ENCODE measurements around the gene CHD6. TPM values are rescaled to one million over a fixed set of nuclear protein-coding genes. Genes with fewer than 3 reads are reported as not detected.

The CHD6 gene
- total RNA-seq, 2 experiments from 2014 or later, result 39.4 to 42.5 TPM

DNA sequence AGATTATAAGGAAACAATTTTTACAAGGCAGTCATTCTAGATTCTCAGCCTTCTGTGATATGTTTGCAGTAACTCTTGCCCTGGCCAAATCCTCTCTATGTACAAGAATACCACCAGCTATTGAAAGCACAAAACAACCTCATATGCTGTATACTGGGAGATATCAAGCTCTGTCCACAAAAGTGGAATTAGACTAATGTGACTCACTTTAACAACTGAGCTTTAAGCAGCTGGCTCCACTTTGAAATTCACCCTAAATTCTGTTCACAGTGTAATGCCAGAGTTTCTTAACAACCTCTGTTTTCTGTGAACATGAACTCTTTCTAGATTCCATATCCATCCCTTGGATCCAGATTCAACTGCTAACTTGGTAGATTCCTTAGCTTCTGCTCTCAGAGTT lies 47.6 kb downstream of the CHD6 start:
- DNase-seq, result no peak
- Mint-ChIP-seq H3K9me3 (peaks cover 17% of the 10 kb centered on the region), H3K36me3 (ENCODE audit: low read depth) (peaks cover 8% of the 10 kb centered on the region), H3K27me3 (no peaks in the 10 kb centered on the region), H3K4me1 (peaks cover 14% of the 10 kb centered on the region), H3K4me3 (no peak overlapping the region), H3K27ac (no peak overlapping the region)
- POLR2A ChIA-PET, result interaction anchor here (0.6 kb wide), 1 partner anchor 638 kb away, joined by 12 read pairs; no protein-coding TSS in a partner anchor
- CTCF ChIA-PET, result interaction anchor here (0.5 to 0.7 kb wide), 2 partner anchors 242 to 632 kb away, joined by 3 to 4 read pairs; no protein-coding TSS in a partner anchor

- H3K4me1 Mint-ChIP-seq, result no peaks in the 10 kb centered on the region
- H3K27me3 Mint-ChIP-seq, result no peaks in the 10 kb centered on the region
- H3K36me3 Mint-ChIP-seq (ENCODE audit: low read depth), result peaks cover 8% of the 10 kb centered on the region
- no peak overlapping the region for H3K27ac Mint-ChIP-seq
- ChIA-PET CTCF (no interaction called here), POLR2A (no interaction called here)
- no peak overlapping the region for H3K4me3 Mint-ChIP-seq
- no peak for DNase-seq
- peaks cover 9% of the 10 kb centered on the region for H3K9me3 Mint-ChIP-seq
Measured at GRCh38 chr20:41567615-41568014, 50.6 kb downstream of the CHD6 start.

DNA sequence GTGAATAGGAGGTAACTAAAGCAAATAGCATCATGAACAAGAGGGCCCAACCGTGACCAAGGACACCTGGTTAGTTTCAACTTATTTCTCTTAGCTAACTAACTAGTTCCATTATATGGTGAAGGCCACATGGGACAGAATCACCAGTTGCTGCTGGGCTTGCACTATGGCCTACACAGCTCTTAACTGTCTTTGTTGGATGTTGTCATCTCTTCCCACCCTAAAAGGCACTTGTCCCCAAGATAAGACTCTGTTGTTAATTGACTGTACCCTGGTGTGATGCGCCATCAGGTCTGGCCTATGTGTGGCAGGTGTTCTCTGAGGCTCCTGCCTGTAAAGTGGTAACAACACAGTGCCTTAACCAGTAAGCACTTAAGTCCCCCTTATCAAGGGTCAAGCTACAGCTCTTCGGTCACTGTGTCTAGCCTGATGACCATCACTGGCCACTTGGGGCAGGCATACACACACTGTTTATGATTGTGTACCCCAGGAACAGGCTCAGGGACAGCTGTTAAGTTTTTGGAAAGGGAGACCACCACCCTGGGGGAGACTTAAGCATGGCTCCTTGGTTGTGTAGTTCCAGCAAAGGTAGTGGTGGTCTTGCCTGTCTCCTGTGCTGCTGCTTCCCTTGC lies 51.2 kb downstream of the CHD6 start:
- Mint-ChIP-seq H3K4me1 (no peaks in the 10 kb centered on the region), H3K27me3 (no peaks in the 10 kb centered on the region), H3K27ac (no peak overlapping the region), H3K36me3 (ENCODE audit: low read depth) (peaks cover 8% of the 10 kb centered on the region), H3K4me3 (no peak overlapping the region), H3K9me3 (peaks cover 9% of the 10 kb centered on the region)
- ChIA-PET POLR2A (no interaction called here), CTCF (no interaction called here)
- DNase-seq, result no peak

DNA sequence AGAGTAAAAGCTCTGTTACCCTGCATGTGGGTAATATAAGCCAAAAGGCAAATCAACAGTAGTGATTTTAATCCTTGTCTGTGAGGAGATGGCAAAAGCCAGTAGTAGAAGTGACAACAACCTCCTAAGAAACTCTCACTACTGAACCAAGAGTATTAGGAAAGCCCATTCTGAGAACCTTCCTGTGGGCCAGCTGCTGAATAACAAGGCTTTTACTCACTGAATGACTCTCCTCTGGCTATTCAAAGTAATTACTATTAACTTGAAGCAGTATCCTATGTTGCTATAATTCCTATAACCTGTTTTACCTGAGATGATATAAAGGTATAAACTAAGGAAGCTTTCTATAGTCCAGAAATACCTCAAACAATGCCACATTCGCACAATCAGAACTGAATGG lies 55.1 kb downstream of the CHD6 start:
- Mint-ChIP-seq H3K36me3 (ENCODE audit: low read depth) (peaks cover 15% of the 10 kb centered on the region), H3K4me1 (peaks cover 6% of the 10 kb centered on the region), H3K27me3 (no peaks in the 10 kb centered on the region), H3K9me3 (peaks cover 9% of the 10 kb centered on the region), H3K27ac (no peak overlapping the region), H3K4me3 (no peak overlapping the region)
- no peak for DNase-seq
- POLR2A ChIA-PET, result no interaction called here
- CTCF ChIA-PET, result no interaction called here

GRCh38 chr20:41560970-41561369 lies 57.2 kb downstream of the CHD6 start:
- CTCF ChIA-PET, result no interaction called here
- peaks cover 16% of the 10 kb centered on the region for H3K9me3 Mint-ChIP-seq
- H3K4me3 Mint-ChIP-seq, result no peak overlapping the region
- H3K27ac Mint-ChIP-seq, result no peak overlapping the region
- peaks cover 6% of the 10 kb centered on the region for H3K4me1 Mint-ChIP-seq
- H3K27me3 Mint-ChIP-seq, result no peaks in the 10 kb centered on the region
- no peak for DNase-seq
- POLR2A ChIA-PET, result interaction anchor here (0.6 kb wide), 1 partner anchor 43 kb away, joined by 3 read pairs; no protein-coding TSS in a partner anchor
- peaks cover 17% of the 10 kb centered on the region for H3K36me3 Mint-ChIP-seq (ENCODE audit: low read depth)

GRCh38 chr20:41559658-41560057 lies 58.5 kb downstream of the CHD6 start:
- no peak for DNase-seq
- H3K36me3 Mint-ChIP-seq (ENCODE audit: low read depth), result peaks cover 11% of the 10 kb centered on the region
- peaks cover 11% of the 10 kb centered on the region for H3K9me3 Mint-ChIP-seq
- ChIA-PET CTCF (no interaction called here), POLR2A (no interaction called here)
- H3K27ac Mint-ChIP-seq, result no peak overlapping the region
- no peaks in the 10 kb centered on the region for H3K27me3 Mint-ChIP-seq
- no peak overlapping the region for H3K4me3 Mint-ChIP-seq
- peaks cover 6% of the 10 kb centered on the region for H3K4me1 Mint-ChIP-seq

- ChIA-PET CTCF (no interaction called here), POLR2A (no interaction called here)
- Mint-ChIP-seq H3K9me3 (peaks cover 12% of the 10 kb centered on the region), H3K27ac (no peak overlapping the region), H3K4me3 (no peak overlapping the region), H3K27me3 (no peaks in the 10 kb centered on the region), H3K36me3 (ENCODE audit: low read depth) (peaks cover 17% of the 10 kb centered on the region), H3K4me1 (no peaks in the 10 kb centered on the region)
- no peak for DNase-seq
Measured at GRCh38 chr20:41553142-41553879, 64.9 kb downstream of the CHD6 start.

DNA sequence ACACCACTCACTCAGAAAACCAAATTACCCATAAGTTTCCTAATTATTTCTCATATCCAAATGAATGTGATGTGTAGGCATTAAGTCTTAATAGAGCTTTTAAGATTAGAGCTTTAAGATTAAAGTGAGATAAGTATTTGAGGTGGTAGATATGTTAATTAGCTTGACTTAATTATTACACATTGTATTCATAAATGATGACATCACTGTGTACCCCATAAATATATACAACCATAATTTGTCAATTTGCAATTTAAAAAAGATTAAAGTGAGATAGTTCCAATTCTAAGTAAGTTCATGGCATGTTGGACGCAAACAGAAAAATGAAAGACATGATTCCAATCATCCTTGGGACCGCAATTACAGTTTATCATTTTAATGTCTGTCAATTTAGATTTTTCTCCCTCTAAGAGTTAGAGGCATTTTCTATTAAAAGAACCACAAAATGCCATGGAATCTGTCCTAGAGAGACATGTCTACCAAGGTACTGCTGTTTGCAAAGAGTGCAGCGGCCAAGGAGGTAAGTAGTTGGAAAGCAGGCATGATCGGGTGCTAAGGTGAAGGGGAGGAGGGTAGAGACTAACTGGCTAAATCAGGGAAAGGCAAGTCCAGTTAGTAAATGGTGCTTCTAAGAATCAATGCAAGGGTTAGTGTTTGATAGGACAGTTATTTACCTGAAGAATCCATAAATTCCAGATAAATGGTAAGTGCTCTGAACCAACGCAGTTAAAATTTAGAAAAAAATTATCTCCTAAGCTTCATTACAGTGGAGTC lies 65.7 kb downstream of the CHD6 start:
- CTCF ChIA-PET, result no interaction called here
- H3K36me3 Mint-ChIP-seq (ENCODE audit: low read depth), result peaks cover 17% of the 10 kb centered on the region
- H3K27ac Mint-ChIP-seq, result no peak overlapping the region
- H3K27me3 Mint-ChIP-seq, result no peaks in the 10 kb centered on the region
- no peak for DNase-seq
- H3K4me3 Mint-ChIP-seq, result no peak overlapping the region
- H3K9me3 Mint-ChIP-seq, result peaks cover 14% of the 10 kb centered on the region
- H3K4me1 Mint-ChIP-seq, result no peaks in the 10 kb centered on the region
- POLR2A ChIA-PET, result no interaction called here

GRCh38 chr20:41551011-41551705 lies 67.0 kb downstream of the CHD6 start:
- Mint-ChIP-seq H3K27me3 (no peaks in the 10 kb centered on the region), H3K4me1 (no peaks in the 10 kb centered on the region), H3K36me3 (ENCODE audit: low read depth) (peaks cover 14% of the 10 kb centered on the region), H3K27ac (no peak overlapping the region), H3K4me3 (no peak overlapping the region), H3K9me3 (peaks cover 7% of the 10 kb centered on the region)
- CTCF ChIA-PET, result no interaction called here
- POLR2A ChIA-PET, result no interaction called here
- no peak for DNase-seq

DNA sequence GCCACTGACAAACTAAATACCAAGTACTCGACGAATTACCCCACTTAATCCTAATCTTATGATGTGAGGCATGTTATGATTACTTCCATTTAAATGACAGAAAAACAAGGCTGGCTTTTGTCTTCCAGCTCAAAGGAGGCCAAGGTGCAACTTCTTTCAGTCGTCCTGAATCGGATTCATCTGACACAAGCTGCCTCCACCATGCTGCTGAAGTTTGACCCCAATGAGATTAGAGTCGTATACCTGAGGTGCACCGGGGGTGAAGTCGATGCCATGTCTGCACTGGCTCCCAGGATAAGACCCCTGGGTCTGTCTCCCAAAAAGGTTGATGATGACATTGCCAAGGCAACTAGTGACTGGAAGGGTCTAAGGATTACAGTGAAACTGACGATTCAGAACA lies 71.0 kb downstream of the CHD6 start:
- no peak for DNase-seq

DNA sequence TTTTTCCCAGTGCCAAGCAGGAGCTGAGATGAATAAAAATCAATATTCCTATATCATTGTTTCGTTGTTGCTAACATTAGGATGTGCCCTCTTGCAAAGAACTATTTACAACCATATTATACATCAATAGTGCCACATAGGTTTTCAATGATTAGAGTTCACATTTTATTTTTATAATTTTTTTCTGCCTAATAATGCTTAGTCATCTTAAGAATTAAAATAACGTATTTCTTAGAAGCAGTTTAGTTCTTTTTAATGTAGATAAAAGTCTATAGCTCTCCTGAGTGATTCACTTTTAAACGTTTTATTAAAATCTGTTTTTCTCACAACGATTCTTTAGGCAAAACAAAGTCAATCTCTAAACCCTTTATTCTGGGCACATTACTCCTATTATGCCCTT lies 71.6 kb downstream of the CHD6 start:
- H3K4me3 Mint-ChIP-seq, result no peak overlapping the region
- POLR2A ChIA-PET, result no interaction called here
- CTCF ChIA-PET, result no interaction called here

More for the DNA sequence above, 71.0 kb downstream of the CHD6 start:
- Mint-ChIP-seq H3K36me3 (ENCODE audit: low read depth) (peaks cover 9% of the 10 kb centered on the region), H3K4me1 (no peaks in the 10 kb centered on the region), H3K27me3 (no peaks in the 10 kb centered on the region), H3K9me3 (peaks cover 7% of the 10 kb centered on the region), H3K4me3 (no peak overlapping the region), H3K27ac (no peak overlapping the region)
- POLR2A ChIA-PET, result no interaction called here
- CTCF ChIA-PET, result no interaction called here

DNA sequence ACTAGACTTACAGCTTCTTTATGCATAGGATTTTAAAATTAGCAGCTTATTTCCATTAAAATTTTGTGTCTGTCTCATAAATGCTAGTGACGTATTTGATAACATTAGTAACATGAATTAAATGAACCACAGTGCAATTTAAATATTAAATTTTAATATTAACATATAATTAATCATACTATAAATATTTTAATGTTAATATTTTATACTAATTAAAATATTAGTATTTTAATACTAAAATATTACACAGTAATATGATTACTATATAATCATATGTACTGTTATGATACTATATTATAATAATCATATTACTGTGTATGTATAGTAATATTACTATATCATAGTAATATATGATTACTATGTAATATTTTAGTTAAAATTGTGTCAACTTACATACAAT lies 73.7 kb downstream of the CHD6 start:
- no peak for DNase-seq
- no peak overlapping the region for H3K27ac Mint-ChIP-seq
- H3K9me3 Mint-ChIP-seq, result peaks cover 3% of the 10 kb centered on the region
- ChIA-PET POLR2A (no interaction called here), CTCF (interaction anchor here (0.7 kb wide), 1 partner anchor 9 kb away, joined by 3 read pairs; no protein-coding TSS in a partner anchor)
- H3K36me3 Mint-ChIP-seq (ENCODE audit: low read depth), result no peaks in the 10 kb centered on the region
- H3K4me1 Mint-ChIP-seq, result no peaks in the 10 kb centered on the region
- H3K4me3 Mint-ChIP-seq, result no peak overlapping the region
- no peaks in the 10 kb centered on the region for H3K27me3 Mint-ChIP-seq

More for the DNA sequence above, 71.6 kb downstream of the CHD6 start:
- peaks cover 7% of the 10 kb centered on the region for H3K9me3 Mint-ChIP-seq
- no peak overlapping the region for H3K27ac Mint-ChIP-seq
- no peaks in the 10 kb centered on the region for H3K4me1 Mint-ChIP-seq
- DNase-seq, result no peak
- H3K27me3 Mint-ChIP-seq, result no peaks in the 10 kb centered on the region
- H3K36me3 Mint-ChIP-seq (ENCODE audit: low read depth), result peaks cover 9% of the 10 kb centered on the region

DNA sequence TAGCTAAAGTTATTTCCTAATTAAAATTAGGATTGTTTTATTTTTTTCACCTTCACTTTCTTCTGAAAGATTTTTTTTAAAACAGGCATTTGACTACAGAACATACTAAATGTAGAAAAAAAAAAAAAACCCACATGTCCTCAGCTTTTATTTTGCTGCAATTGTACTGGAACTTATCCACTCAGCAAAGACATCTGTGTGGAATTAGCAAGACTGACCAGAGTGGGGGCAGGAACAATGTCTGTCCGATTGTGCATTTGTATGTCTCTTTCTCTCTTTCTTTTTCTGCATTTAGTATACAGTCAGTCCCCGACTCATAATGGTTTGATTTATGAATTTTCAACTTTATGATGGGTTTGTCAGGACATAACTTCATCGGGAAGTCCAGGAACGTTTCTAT lies 77.3 kb downstream of the CHD6 start:
- no peaks in the 10 kb centered on the region for H3K4me1 Mint-ChIP-seq
- no peak for DNase-seq
- peaks cover 3% of the 10 kb centered on the region for H3K9me3 Mint-ChIP-seq
- ChIA-PET POLR2A (no interaction called here), CTCF (no interaction called here)
- H3K27me3 Mint-ChIP-seq, result no peaks in the 10 kb centered on the region
- peaks cover 11% of the 10 kb centered on the region for H3K36me3 Mint-ChIP-seq (ENCODE audit: low read depth)
- no peak overlapping the region for H3K27ac Mint-ChIP-seq
- no peak overlapping the region for H3K4me3 Mint-ChIP-seq

Measured in activated CD4-positive, alpha-beta T cell treated with anti-CD3 and anti-CD28 coated beads, Interleukin-2, amount 10 ng/mL, durations not matched to agents 7 days and 5 days (primary cell).